Measurements from ENCODE around the gene CACNA2D3. TPM values are rescaled to one million over a fixed set of nuclear protein-coding genes. Genes with fewer than 3 reads are reported as not detected.

The CACNA2D3 gene
- total RNA-seq, 1 experiment from 2014 or later, result 0.59 TPM

GRCh38 chr3:54547051-54547450, 424.7 kb downstream of the CACNA2D3 start:
- Histone ChIP-seq H3F3A (ENCODE audit: insufficient read depth, low read depth) (no peaks in the 10 kb centered on the region), H3K27ac (no peak overlapping the region), H2AFZ (no peak overlapping the region), H3K9me2 (ENCODE audit: insufficient read depth) (no peaks in the 10 kb centered on the region), H3K36me3 (ENCODE audit: low read depth) (no peaks in the 10 kb centered on the region), H3K4me1 (replicated peaks; ENCODE audit: insufficient read depth) (no peaks in the 10 kb centered on the region), H3K4me2 (no peak overlapping the region), H3K79me2 (ENCODE audit: low read depth) (no peaks in the 10 kb centered on the region), H3K27me3 (ENCODE audit: insufficient read depth, low read depth) (peaks cover 23% of the 10 kb centered on the region), H4K20me1 (ENCODE audit: insufficient read depth) (no peaks in the 10 kb centered on the region), H3K4me3 (no peak overlapping the region), H3K9me3 (ENCODE audit: insufficient read depth, low read depth) (no peaks in the 10 kb centered on the region)
- no TSS peak for BruUV-seq (replicated peaks)
- ChIA-PET CTCF (no interaction called here), POLR2A (ENCODE audit: unreplicated experiment) (no interaction called here)
- TF ChIP-seq EZH2 (IDR thresholded peaks at IDR 0.05; ENCODE audit: low read depth), result no peak
- no peak for TF ChIP-seq CTCF (conservative IDR thresholded peaks at IDR 0.05)
- DNase-seq, result no peak
- intact Hi-C loops (cut with micrococcal nuclease; ENCODE audit: unreplicated experiment), result no loop called here

GRCh38 chr3:54547846-54548245, 425.5 kb downstream of the CACNA2D3 start:
- intact Hi-C loops (cut with micrococcal nuclease; ENCODE audit: unreplicated experiment), result no loop called here
- Histone ChIP-seq H3K36me3 (ENCODE audit: low read depth) (no peaks in the 10 kb centered on the region), H3K27ac (no peak overlapping the region), H3K27me3 (ENCODE audit: insufficient read depth, low read depth) (peaks cover 23% of the 10 kb centered on the region), H3K79me2 (ENCODE audit: low read depth) (no peaks in the 10 kb centered on the region), H4K20me1 (ENCODE audit: insufficient read depth) (no peaks in the 10 kb centered on the region), H2AFZ (no peak overlapping the region), H3K9me2 (ENCODE audit: insufficient read depth) (no peaks in the 10 kb centered on the region), H3K4me3 (no peak overlapping the region), H3K4me2 (no peak overlapping the region), H3K9me3 (ENCODE audit: insufficient read depth, low read depth) (no peaks in the 10 kb centered on the region), H3K4me1 (replicated peaks; ENCODE audit: insufficient read depth) (no peaks in the 10 kb centered on the region), H3F3A (ENCODE audit: insufficient read depth, low read depth) (no peaks in the 10 kb centered on the region)
- POLR2A ChIA-PET (ENCODE audit: unreplicated experiment), result no interaction called here
- TF ChIP-seq EZH2 (IDR thresholded peaks at IDR 0.05; ENCODE audit: low read depth) (no peak), CTCF (conservative IDR thresholded peaks at IDR 0.05) (no peak)
- DNase-seq, result no peak
- CTCF ChIA-PET, result no interaction called here
- no TSS peak for BruUV-seq (replicated peaks)

GRCh38 chr3:54549607-54550220, 427.4 kb downstream of the CACNA2D3 start:
- BruUV-seq (replicated peaks), result no TSS peak
- no peak overlapping the region for H3K4me3 ChIP-seq
- peaks cover 23% of the 10 kb centered on the region for H3K27me3 ChIP-seq (ENCODE audit: insufficient read depth, low read depth)
- H3K27ac ChIP-seq, result no peak overlapping the region
- H3K9me3 ChIP-seq (ENCODE audit: insufficient read depth, low read depth), result no peaks in the 10 kb centered on the region
- DNase-seq, result no peak
- H4K20me1 ChIP-seq (ENCODE audit: insufficient read depth), result no peaks in the 10 kb centered on the region
- intact Hi-C loops (cut with micrococcal nuclease; ENCODE audit: unreplicated experiment), result no loop called here
- no peaks in the 10 kb centered on the region for H3F3A ChIP-seq (ENCODE audit: insufficient read depth, low read depth)
- no peak overlapping the region for H2AFZ ChIP-seq
- TF ChIP-seq EZH2 (IDR thresholded peaks at IDR 0.05; ENCODE audit: low read depth) (no peak), CTCF (conservative IDR thresholded peaks at IDR 0.05) (no peak)
- H3K79me2 ChIP-seq (ENCODE audit: low read depth), result no peaks in the 10 kb centered on the region
- no peak overlapping the region for H3K4me2 ChIP-seq
- H3K36me3 ChIP-seq (ENCODE audit: low read depth), result no peaks in the 10 kb centered on the region
- H3K4me1 ChIP-seq (replicated peaks; ENCODE audit: insufficient read depth), result no peaks in the 10 kb centered on the region
- H3K9me2 ChIP-seq (ENCODE audit: insufficient read depth), result no peaks in the 10 kb centered on the region
- CTCF ChIA-PET, result no interaction called here
- POLR2A ChIA-PET (ENCODE audit: unreplicated experiment), result no interaction called here

Data from PC-9 (cell line).